A673 (cell line): ENCODE results near the gene HAP1.

Experiments used
- CTCF ChIP-seq: fragments of 300-800, 200-600 bp; sonication (generic); conservative IDR thresholded peaks from 2 replicates; pipeline ENCODE4 v1.5.1; 2017; ENCODE audit warnings: low read depth, mild to moderate bottlenecking, antibody characterized with exemption, low read length, moderate library complexity, mixed read lengths
- EZH2 ChIP-seq: fragments of 200-600 bp; sonication (generic); IDR thresholded peaks from 2 replicates; pipeline ENCODE4 v1.6.1; 2017; ENCODE audit warnings: borderline replicate concordance, low read depth, mild to moderate bottlenecking, mixed read lengths, antibody characterized with exemption, low read length; ENCODE audit not compliant: poor library complexity, severe bottlenecking

- TF ChIP-seq CTCF (no peak), EZH2 (no peak)
Measured at GRCh38 chr17:41722231-41722630, 12.2 kb downstream of the HAP1 start.
